Caco-2 (cell line): ENCODE measurements around the gene GAS7. TPM values are rescaled to one million over a fixed set of nuclear protein-coding genes. Genes with fewer than 3 reads are reported as not detected.

Experiments used
- BruUV-seq: library from RNA; stranded (reverse); fragments of 400-500 nt; replicated peaks from 2 replicates; lab custom pipeline; 2021; lab: Mats Ljungman, UMichigan
- CTCF ChIA-PET: fragments of 300-600 bp; sonication (Branson Sonifier 250); formaldehyde crosslinking; loops from one replicate; lab custom pipeline; 2022; ENCODE audit warnings: antibody characterized with exemption; lab: Charles Lee
- POLR2A ChIA-PET: fragments of 300-600 bp; sonication (Branson Sonifier 250); formaldehyde crosslinking; loops from one replicate; lab custom pipeline; 2022; ENCODE audit warnings: antibody characterized with exemption; lab: Charles Lee
- DNase-seq, 2 experiments: peaks; one replicate each; pipeline versions ENCODE4 v3.0.0 to v3.0.0-alpha.2; 2020 to 2022
- H3K27me3 ChIP-seq: replicated peaks from 2 replicates; pipeline ENCODE4 v1.6.0; 2011; ENCODE audit warnings: low read length; ENCODE audit not compliant: control insufficient read depth, insufficient read depth
- H3K36me3 ChIP-seq: 2 replicates; pipeline ENCODE4 v1.5.1; 2011; ENCODE audit warnings: low read length; ENCODE audit not compliant: control insufficient read depth, insufficient read depth
- H3K4me1 ChIP-seq: fragments of 250-450 bp; sonication (Bioruptor Pico); 2 replicates; pipeline ENCODE4 v1.5.1; 2020; ENCODE audit warnings: mild to moderate bottlenecking
- H3K4me3 ChIP-seq: 2 replicates; pipeline ENCODE4 v1.5.1; 2011; ENCODE audit warnings: low read depth, mild to moderate bottlenecking, control low read depth, low read length
- H3K9me3 ChIP-seq: fragments of 250-450 bp; sonication (Bioruptor Pico); 2 replicates; pipeline ENCODE4 v1.5.1; 2020; ENCODE audit warnings: mild to moderate bottlenecking, moderate library complexity
- H3K27ac Mint-ChIP-seq: one replicate; pipeline ENCODE4 v1.8.0; 2022; ENCODE audit warnings: mixed read lengths; ENCODE audit not compliant: unreplicated experiment
- H3K27me3 Mint-ChIP-seq: one replicate; pipeline ENCODE4 v1.8.0; 2022; ENCODE audit warnings: mixed read lengths; ENCODE audit not compliant: insufficient read depth, unreplicated experiment
- H3K36me3 Mint-ChIP-seq: one replicate; pipeline ENCODE4 v1.8.0; 2022; ENCODE audit warnings: mild to moderate bottlenecking, mixed read lengths; ENCODE audit not compliant: insufficient read depth, unreplicated experiment
- H3K4me1 Mint-ChIP-seq: one replicate; pipeline ENCODE4 v1.8.0; 2022; ENCODE audit warnings: low read depth, mixed read lengths; ENCODE audit not compliant: unreplicated experiment
- H3K4me3 Mint-ChIP-seq: one replicate; pipeline ENCODE4 v1.8.0; 2022; ENCODE audit warnings: mild to moderate bottlenecking, moderate library complexity, mixed read lengths; ENCODE audit not compliant: unreplicated experiment
- H3K9me3 Mint-ChIP-seq: one replicate; pipeline ENCODE4 v1.8.0; 2022; ENCODE audit warnings: mixed read lengths; ENCODE audit not compliant: unreplicated experiment
- CTCF ChIP-seq, 2 experiments: fragments of 200-600 bp in 1 of 2; IDR thresholded peaks; 1 replicate in 1 of 2; 2 replicates in 1 of 2; pipeline versions ENCODE4 v1.5.1 to v1.8.0; 2011 to 2022; ENCODE audit warnings: antibody characterized with exemption in 1 of 2, control low read depth in 1 of 2, inconsistent platforms in 1 of 2, low read depth in 1 of 2, low read length in 1 of 2, mild to moderate bottlenecking in 1 of 2, moderate library complexity in 1 of 2; ENCODE audit not compliant: insufficient read depth in 1 of 2, severe bottlenecking in 1 of 2, unreplicated experiment in 1 of 2
- intact Hi-C: fragments of 100-400 bp; cut with micrococcal nuclease; formaldehyde crosslinking; loops from one replicate; pipeline ENCODE4 v1.10.0; 2022; ENCODE audit not compliant: unreplicated experiment
- total RNA-seq: library from RNA; stranded (reverse); gene quantifications from 2 replicates; pipeline ENCODE4 v1.2.3, GENCODE V29; 2022

The GAS7 gene
- total RNA-seq, 1 experiment from 2014 or later, result 0.34 TPM

DNA sequence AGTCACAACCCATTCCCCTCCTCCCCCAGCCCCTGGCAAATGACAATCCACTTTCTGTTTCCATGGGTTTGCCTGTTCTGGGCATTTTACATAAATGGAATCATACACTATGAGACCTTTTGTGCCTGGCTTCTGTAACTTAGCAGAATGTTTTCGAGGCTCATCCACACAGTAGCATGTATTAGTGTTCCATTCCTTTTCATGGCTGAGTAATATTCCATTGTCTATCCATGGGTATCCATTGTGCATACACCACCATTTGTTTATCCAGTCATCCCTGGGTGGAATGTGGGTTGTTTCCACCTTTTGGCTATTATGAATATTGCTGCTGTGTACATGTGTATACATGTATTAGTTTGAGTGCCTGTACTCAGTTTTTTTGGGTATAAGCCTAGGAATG is 259.6 kb downstream of the GAS7 start:
- ChIA-PET CTCF (no interaction called here), POLR2A (no interaction called here)
- Mint-ChIP-seq H3K36me3 (no peaks in the 10 kb centered on the region), H3K9me3 (no peaks in the 10 kb centered on the region), H3K4me1 (no peaks in the 10 kb centered on the region), H3K27ac (no peak overlapping the region), H3K27me3 (no peaks in the 10 kb centered on the region), H3K4me3 (no peak overlapping the region)
- BruUV-seq, result no TSS peak
- Histone ChIP-seq H3K4me3 (no peak overlapping the region), H3K4me1 (no peaks in the 10 kb centered on the region), H3K36me3 (no peaks in the 10 kb centered on the region), H3K9me3 (no peaks in the 10 kb centered on the region), H3K27me3 (no peaks in the 10 kb centered on the region)
- intact Hi-C loops, result no loop called here
- no peak for TF ChIP-seq CTCF (IDR thresholded peaks at IDR 0.05; ENCODE audit: insufficient read depth in 1 of 2, low read depth in 1 of 2, low read length in 1 of 2, severe bottlenecking in 1 of 2, unreplicated experiment in 1 of 2)
- no peak for DNase-seq

DNA sequence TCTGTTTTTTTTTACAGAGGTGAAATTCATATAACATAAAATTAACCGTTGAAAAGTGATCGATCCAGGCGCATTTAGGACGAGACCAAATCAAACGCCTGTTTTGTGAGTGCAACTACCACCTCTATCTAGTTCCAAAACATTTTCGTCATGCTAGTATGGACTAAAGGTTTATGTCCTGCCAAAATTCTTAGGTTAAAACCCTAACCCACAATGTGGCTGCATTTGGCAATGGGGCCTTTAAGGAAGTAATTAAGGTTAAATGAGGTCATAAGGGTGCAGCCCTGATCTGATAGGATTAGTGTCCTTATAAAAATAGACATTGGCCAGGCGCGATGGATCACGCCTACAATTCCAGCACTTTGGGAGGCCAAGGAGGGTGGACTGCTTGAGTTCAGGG is 260.5 kb downstream of the GAS7 start:
- Histone ChIP-seq H3K4me1 (no peaks in the 10 kb centered on the region), H3K4me3 (no peak overlapping the region), H3K36me3 (no peaks in the 10 kb centered on the region), H3K9me3 (no peaks in the 10 kb centered on the region), H3K27me3 (no peaks in the 10 kb centered on the region)
- H3K4me3 Mint-ChIP-seq, result no peak overlapping the region
- no peaks in the 10 kb centered on the region for H3K4me1 Mint-ChIP-seq
- H3K27me3 Mint-ChIP-seq, result no peaks in the 10 kb centered on the region
- DNase-seq, result no peak
- no peaks in the 10 kb centered on the region for H3K36me3 Mint-ChIP-seq
- no peak overlapping the region for H3K27ac Mint-ChIP-seq
- BruUV-seq, result no TSS peak
- no peaks in the 10 kb centered on the region for H3K9me3 Mint-ChIP-seq
- TF ChIP-seq CTCF (IDR thresholded peaks at IDR 0.05; ENCODE audit: insufficient read depth in 1 of 2, low read depth in 1 of 2, low read length in 1 of 2, severe bottlenecking in 1 of 2, unreplicated experiment in 1 of 2), result no peak
- CTCF ChIA-PET, result no interaction called here
- POLR2A ChIA-PET, result no interaction called here
- intact Hi-C loops, result no loop called here

GRCh38 chr17:9937241-9937761 is 261.1 kb downstream of the GAS7 start:
- H3K4me3 ChIP-seq, result no peak overlapping the region
- H3K4me1 ChIP-seq, result no peaks in the 10 kb centered on the region
- Mint-ChIP-seq H3K4me1 (no peaks in the 10 kb centered on the region), H3K27me3 (no peaks in the 10 kb centered on the region), H3K9me3 (no peaks in the 10 kb centered on the region), H3K36me3 (no peaks in the 10 kb centered on the region), H3K4me3 (no peak overlapping the region), H3K27ac (no peak overlapping the region)
- ChIA-PET CTCF (no interaction called here), POLR2A (no interaction called here)
- no peak for DNase-seq
- H3K36me3 ChIP-seq, result no peaks in the 10 kb centered on the region
- intact Hi-C loops, result no loop called here
- no peaks in the 10 kb centered on the region for H3K9me3 ChIP-seq
- no TSS peak for BruUV-seq
- H3K27me3 ChIP-seq, result no peaks in the 10 kb centered on the region
- TF ChIP-seq CTCF (IDR thresholded peaks at IDR 0.05; ENCODE audit: insufficient read depth in 1 of 2, low read depth in 1 of 2, low read length in 1 of 2, severe bottlenecking in 1 of 2, unreplicated experiment in 1 of 2), result no peak
